Lower leg skin (tissue), 3 donors: Measurements from ENCODE around the gene CASP2.

Source experiments
- POLR2A ChIP-seq, 2 donors: fragments of 450-650 bp; IDR thresholded peaks; one replicate each; pipeline ENCODE4 v1.6.1; 2016 to 2017; ENCODE audit warnings: antibody characterized with exemption in 2 of 2, mild to moderate bottlenecking in 1 of 2, moderate library complexity in 1 of 2
- TF ChIP-seq, protein P1 (sequence below), 3 donors: fragments of 450-650 bp; IDR thresholded peaks; one replicate each; pipeline ENCODE4 v1.5.1; 2016; ENCODE audit warnings: antibody characterized with exemption in 3 of 3, mild to moderate bottlenecking in 3 of 3, moderate library complexity in 2 of 3

DNA sequence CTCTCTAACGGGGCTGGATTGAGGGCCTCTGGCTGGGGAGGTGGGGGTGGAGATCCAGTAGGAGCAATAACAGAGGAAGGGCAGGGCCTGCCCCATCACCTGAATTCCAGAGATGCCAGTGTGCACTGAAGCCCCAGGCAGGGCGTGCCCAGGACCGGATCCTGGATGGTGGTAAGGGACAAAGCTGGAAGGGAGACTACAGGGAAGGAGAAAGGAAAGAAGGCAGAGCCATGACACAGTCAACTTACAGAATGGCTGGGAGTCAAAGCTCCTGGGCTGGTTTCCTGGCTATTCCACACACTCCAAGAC, 2.7 kb upstream of the CASP2 start:
- TF ChIP-seq POLR2A (IDR thresholded peaks at IDR 0.05), result no peak
- TF ChIP-seq, protein P1, sequence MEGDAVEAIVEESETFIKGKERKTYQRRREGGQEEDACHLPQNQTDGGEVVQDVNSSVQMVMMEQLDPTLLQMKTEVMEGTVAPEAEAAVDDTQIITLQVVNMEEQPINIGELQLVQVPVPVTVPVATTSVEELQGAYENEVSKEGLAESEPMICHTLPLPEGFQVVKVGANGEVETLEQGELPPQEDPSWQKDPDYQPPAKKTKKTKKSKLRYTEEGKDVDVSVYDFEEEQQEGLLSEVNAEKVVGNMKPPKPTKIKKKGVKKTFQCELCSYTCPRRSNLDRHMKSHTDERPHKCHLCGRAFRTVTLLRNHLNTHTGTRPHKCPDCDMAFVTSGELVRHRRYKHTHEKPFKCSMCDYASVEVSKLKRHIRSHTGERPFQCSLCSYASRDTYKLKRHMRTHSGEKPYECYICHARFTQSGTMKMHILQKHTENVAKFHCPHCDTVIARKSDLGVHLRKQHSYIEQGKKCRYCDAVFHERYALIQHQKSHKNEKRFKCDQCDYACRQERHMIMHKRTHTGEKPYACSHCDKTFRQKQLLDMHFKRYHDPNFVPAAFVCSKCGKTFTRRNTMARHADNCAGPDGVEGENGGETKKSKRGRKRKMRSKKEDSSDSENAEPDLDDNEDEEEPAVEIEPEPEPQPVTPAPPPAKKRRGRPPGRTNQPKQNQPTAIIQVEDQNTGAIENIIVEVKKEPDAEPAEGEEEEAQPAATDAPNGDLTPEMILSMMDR (IDR thresholded peaks at IDR 0.05), result no peak
